ENCODE measurements around the gene TTC39C.
A peak's percentile ranks its signal among the peaks of the same experiment; 100 is the strongest.
"Not testable (repeated sequence)": the region's sequence is repeated elsewhere in the genome, so short reads cannot be mapped to it uniquely, and the experiment has no call there.

TTC39C gene

DNA sequence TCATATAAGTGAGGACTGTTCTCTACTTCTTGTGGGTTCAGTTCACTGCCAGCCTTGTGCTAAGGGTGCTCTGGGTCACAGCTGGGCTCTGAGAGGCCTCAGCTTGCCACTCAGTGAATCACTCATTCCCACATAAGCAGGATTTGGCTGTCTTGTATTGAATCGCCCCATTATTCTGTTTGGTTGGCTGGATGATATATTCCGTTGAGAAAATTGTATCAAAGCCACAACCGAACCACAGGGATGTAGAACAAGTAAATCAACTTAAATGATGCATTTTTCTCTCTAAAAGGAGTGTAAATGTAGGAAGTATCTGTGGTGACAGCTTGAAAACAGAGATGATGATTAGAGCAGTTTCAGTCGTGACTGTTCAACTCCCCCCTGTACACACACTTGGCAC is 39.6 kb downstream of the TTC39C start:
- DNase-seq (ENCODE audit: low read depth), result no peak

DNA sequence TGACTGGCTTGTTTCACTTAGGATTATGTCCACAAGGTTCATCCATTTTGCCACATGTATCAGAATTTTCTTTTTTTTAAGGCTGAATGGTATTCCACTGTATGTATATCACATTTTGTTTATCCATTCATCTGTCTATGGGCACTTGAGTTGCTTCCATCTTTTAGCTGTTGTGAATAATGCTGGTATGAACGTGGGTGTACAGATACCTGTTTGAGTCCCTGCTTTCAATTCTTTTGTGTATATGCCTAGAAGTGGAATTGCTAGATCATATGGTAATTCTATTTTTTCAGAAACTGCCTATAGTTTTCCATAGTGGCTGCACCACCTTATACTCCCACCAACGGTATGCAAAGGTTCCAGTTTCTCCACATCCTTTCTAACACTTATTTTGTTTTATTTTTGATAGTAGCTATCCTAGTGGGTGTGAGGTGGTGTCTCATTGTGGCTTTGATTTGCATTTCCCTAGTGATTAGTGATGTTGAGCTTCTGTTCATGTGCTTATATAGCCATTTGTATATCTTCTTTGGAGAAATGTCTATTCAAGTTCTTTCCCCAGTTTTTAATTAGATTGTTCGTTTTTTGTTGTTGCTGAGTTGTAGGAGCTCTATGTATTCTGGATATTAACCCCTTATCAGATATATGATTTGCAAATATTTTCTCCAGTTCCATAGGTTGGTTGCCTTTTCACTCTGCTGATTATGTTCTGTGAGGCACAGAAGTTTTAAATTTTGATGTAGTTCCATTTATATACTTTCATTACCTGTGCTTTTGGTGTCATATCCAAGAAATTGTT is 40.7 kb downstream of the TTC39C start:
- no peak for DNase-seq (ENCODE audit: low read depth)

DNA sequence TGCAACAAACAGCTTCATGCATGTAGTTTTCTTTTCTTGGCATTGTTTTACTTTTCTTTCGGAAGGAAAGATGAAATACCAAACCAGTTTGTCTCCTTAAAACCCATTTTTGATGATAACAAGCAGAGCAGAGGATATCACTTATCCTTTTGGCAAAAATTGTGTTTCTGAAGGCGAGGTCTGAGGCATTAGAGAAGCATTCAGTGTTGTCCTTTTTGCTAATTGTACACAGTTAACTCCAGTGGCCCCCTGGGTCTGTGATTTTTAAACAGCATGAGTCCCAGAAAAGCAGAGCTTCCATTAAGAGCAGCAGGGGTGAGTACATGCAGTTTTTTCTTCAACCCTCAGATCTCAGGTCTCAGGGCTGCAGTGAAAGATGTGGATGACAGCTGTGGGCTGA is 41.3 kb downstream of the TTC39C start:
- DNase-seq (ENCODE audit: low read depth), result no peak

DNA sequence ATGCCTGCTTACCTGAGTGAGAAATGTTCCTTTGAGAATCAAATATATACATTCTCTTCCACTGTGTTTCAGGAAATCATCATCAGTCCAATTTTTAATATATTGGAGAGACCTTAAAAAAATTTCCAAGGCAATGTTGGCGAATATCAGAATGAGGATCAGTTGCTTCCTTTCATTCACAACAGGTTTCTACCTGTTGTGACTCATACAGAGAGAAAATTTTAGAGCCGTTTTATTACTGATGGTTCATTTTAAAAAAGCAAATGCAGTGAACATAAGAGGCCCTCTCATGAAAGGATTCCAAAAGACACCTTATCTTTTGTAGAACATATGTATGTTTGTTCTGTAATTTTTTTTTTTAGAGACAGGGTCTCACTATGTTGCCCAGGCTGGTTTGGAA is 42.0 kb downstream of the TTC39C start:
- no peak for DNase-seq (ENCODE audit: low read depth)

DNA sequence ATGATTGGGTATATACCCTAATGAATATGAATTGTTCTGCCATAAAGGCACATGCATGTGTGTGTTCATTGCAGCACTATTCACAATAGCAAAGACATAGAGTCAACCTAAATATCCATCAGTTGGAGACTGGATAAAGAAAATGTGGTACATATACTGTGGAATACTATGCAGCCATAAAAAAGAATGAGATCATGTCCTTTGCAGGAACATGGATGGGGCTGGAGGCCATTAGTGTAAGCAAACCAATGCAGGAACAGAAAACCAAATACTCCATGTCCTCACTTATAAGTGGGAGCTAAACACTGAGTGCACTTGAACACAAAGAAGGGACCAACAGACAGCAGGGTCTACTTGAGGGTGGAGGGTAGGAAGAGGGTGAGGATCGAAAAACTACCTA is 43.2 kb downstream of the TTC39C start:
- no peak for DNase-seq (ENCODE audit: low read depth)

DNA sequence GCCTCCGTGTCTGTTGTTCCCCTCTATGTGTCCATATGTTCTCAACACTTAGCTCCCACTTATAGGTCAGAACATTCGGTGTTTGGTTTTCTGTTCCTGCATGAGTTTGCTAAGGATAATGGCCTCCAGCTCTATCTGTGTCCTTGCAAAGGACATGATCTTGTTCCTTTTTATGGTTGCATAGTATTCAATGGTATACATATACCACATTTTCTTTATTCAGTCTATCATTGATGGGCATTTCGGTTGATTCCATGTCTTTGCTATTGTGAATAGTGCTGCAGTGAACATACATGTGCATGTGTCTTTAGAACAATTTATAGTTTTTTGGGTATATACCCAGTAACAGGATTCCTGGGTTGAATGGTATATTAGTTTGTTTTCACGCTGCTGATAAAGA is 44.8 kb downstream of the TTC39C start:
- DNase-seq (ENCODE audit: low read depth), result not testable (repeated sequence)

DNA sequence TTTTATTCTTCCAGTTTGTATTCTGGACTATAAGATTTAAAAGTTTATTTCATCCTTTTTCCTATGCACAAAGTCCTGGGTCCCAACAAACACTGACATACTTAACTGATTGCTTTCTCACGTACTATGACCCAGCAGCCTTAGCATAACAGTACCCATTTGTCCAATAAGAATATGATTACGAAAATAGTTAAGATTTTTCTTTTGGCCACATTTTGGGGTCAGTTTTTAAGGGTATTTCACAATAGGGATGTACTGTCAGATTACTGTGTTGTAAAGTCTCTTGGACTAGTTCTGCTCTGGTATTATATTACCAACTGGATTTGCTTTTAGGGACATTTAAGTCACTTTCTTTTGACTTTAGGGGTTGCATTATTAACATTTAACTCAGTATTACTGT is 46.1 kb downstream of the TTC39C start:
- no peak for DNase-seq (ENCODE audit: low read depth)

DNA sequence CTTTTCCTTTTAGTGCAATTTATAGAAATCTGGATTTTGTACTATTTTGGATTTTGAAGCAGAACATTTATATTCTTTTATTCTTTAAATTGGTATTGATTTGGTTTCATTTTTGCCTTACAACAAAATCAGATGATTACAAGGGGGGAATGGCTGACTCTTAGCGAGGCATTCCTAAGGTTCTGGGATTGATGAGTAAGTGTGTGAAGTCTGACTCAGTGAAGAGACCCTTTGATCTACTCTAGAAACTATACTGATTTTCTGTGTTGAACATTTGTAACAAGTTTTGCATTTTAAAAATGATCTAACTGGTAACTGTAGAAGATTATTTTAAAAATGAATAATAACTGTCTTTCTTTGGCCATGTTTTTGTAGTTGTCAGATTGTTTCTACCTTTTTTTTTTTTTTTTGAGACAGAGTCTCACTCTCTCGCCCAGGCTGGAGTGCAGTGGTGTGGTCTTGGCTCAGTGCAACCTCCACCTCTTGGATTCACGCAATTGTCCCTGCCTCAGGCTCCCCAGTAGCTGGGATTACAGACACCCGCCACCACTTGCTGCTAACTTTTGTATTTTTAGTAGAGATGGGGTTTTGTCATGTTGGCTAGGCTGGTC is 48.7 kb downstream of the TTC39C start:
- DNase-seq (ENCODE audit: low read depth), result no peak

DNA sequence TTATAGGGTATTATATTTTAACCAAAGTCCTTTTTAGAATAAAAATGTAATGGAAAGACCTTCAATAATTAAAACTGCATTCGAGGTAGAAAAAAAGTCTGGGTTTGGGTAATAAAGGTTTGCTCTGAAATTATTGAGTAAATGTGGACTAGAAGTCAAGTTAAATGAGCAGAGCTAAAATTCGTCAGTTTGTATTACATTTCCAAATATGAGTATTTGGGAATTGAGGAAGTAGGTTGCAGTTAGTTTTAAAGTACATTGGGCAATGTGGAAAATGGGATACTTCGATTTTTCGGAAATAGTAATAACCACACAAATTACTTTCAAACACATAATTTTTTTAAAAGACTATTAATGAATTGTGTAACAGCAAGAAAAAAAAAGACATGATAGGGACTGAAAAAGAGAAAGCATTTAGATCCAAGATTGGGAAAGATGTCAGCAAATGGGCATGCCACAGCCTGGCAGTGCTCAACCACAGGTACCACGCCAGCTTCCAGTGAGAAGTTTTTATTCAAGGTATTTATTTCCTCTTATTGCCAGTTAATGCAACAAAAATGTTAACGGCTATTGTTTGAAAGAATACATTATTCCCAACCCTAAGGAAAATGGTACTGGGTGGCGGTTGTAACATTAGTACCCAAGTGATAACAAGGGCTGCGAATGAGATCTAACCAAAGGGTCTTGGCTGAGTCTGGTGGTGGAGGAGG is 50.0 kb downstream of the TTC39C start:
- DNase-seq (ENCODE audit: low read depth), result no peak

DNA sequence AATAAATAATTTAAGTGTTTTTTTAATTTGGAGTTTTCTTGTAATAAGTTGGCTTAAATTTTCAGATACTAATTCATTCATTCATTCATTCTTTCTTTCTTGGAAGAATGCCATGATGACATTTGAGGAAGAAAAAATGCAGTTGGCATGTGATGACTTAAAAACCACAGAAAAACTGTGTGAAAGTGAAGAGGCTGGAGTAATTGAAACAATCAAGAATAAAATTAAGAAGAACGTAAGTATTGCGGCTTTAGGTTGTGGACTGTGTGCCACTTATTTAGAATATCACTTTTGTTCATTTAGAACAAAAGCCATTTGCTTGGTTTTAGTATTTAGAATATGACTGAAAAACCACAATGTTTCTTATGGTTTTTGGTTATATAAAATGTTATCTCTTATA is 51.4 kb downstream of the TTC39C start:
- DNase-seq (ENCODE audit: low read depth), result no peak

DNA sequence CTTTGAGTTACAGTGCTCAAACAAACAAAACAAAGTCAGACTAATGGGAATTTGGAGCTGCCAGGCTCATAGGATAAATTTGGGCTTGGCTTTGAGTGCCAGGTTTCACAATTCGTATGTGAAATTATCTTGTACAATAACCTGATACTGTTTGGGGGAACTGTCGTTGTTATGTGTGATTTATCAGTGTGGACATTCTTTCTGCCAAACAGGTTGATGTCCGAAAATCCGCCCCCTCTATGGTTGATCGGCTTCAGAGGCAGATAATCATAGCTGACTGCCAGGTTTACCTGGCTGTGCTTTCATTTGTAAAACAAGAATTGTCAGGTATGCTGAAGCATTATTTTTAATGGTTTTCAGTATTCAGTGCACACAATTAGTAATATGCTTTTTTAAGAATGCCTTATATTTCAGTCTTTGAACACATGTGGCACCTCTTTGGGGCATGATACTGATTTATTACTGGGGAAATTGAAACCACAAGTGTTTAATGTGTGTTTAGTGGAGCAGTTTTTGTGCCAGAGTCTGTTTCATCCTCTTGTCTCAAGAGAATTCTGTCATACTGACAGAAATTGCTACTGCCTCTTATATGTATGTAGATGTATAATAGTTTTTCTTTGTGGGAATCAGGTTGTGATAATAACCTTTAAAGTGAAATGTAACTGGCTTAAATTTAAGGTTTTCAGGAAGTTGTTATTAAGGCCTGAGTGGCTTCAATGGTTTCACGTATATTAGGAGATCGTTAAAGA is 54.6 kb downstream of the TTC39C start:
- no peak for DNase-seq (ENCODE audit: low read depth)

DNA sequence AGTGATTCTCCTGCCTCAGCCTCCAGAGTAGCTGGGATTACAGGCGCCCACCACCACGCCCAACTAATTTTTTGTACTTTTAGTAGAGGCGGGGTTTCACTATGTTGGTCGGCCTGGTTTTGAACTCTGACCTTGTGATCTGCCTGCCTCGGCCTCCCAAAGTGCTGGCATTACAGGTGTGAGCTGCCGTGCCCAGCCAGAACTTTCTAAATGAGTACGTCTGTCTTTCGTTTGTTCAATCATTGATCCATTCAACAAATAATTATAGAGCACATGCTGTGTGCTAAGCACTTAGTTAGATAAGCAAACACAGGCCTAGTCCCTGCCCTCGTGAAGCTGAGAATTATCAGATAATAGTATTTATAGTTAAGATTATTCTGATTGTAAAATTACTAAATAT is 56.5 kb downstream of the TTC39C start:
- no peak for DNase-seq (ENCODE audit: low read depth)

DNA sequence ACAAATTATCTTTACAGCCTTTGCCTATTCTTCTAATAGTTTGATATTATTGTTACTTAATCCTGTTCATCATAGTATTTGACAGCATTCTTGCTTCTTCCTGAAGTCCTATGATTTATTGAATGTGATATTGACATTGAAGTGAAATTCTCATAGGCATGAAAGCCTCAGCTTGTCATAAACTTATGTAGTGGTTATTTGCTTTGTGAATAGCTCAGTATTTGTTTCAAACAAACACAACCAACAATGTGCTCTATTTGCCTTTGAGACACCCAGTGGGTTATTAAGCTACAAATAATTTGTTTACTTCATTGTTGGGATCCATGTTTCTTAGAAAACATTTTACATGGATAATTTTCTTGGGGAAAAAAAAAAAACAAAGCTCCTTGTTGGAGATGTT is 57.2 kb downstream of the TTC39C start:
- DNase-seq (ENCODE audit: low read depth), result no peak

DNA sequence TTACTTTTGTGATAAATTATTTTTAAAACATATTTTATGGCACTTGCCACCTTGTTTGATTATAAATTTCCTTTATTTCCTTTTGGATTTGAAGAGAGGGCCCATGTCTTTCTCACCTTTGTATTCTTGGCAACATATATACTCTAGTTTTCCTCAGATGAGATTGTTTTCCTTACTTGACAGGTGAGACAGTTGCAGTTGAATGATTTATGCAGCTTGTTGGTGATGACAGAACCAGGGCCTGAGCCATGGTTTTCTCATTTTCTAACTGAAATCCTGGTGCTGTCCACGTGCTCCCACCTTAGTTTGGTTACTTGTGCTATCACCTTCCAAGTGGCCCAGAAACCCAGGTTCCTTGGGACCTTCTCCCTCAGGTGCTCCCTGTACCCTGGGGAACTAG is 58.2 kb downstream of the TTC39C start:
- no peak for DNase-seq (ENCODE audit: low read depth)

DNA sequence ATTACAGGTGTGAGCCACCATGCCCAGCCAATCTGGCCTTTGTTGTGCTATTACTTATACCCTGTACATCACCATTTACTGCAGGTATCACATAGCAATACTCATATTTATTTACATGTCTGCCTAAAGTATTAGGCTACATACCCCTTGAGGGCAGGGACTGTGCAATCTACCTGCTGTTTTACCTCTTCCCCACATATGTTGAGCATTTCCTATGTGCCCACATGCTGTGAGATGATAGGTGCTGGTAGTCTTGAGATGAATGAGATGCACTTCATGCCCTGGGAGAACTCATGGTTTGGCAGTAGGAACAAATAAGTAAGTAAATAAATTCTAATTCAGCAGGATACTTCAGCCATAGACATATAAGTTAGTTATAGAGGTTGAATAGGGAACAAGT is 59.2 kb downstream of the TTC39C start:
- no peak for DNase-seq (ENCODE audit: low read depth)

DNA sequence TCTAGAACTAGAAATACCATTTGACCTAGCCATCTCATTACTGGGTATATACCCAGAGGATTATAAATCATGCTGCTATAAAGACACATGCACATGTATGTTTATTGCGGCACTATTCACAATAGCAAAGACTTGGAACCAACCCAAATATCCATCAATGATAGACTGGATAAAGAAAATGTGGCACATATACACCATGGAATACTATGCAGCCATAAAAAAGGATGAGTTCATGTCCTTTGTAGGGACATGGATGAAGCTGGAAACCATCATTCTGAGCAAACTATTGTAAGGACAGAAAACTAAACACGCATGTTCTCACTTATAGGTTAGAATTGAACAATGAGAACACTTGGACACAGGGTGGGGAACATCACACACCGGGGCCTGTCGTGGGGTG is 60.2 kb downstream of the TTC39C start:
- DNase-seq (ENCODE audit: low read depth), result not testable (repeated sequence)

DNA sequence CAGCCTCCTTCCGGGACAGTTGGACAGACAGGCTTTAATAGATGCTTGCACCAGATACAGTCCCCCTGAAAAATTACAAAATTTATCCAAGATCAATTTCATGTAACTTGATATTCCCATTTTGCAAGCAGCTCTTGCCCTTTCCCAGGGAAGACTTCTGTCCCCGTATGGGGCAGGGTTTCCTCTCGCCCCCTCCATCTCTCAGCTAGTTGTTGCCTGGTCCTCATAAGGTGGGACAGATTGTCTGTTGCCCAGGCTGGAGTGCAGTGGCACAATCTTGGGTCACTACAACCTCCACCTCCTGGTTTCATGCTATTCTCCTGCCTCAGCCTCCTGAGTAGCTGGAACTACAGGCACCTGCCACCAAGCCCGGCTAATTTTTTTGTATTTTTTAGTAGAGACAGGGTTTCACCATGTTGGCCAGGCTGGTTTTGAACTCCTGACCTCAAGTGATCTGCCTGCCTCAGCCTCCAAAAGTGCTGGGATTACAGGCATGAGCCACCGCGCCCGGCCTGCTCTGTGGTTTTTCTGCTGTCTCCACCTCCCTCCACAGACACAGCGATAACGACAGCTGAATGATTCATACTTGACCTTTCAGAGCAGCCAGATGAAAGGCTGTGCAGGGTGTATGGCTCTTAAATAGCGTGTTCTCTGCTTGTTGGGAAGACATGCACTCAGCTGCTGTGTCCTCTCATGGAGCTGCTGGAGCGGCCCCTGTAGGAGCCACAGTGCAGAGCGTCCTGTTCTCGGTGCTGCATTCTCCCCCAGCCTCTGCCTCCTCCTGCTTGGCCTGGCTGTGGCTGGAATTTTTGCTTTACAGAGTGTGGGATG is 61.4 kb downstream of the TTC39C start:
- DNase-seq (ENCODE audit: low read depth), result peak; percentile 60

DNA sequence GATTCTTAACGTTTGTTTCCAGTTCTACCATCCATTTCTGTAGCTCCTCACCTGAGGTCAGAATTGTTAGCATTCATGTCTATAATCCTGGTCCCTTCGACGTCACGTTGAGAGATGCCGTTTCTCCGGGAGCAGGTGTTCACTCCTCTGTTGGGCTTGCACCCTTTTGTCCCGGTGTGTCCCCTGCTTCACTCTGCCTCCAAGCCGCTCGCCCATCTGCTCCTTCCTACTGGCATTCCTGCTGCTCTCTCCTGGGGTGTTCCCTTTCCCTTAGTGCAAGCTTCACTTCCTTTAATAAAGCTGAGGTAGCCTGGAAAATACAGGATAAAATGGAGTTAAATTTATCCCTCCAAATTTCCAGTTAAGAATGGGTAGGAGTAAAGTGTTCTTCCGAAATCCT is 62.4 kb downstream of the TTC39C start:
- no peak for DNase-seq (ENCODE audit: low read depth)

DNA sequence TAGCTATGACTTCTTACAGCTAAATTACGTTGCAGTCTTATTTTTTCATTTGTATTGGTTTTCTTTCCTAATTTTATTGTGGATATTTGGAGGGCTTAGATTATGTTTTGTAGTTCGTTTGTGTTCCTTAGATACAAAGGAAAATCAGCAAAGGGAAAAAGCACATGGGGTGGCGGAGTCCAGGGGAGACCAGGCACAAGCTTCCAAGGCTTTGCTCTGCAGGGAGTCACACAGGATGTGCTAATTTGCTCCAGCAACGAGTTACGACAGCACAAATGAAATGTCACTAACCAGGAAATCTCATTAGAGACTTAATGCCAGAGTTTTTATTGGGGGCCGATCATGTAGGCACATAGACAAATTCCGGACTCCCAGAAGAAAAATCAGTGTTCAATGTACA is 63.8 kb downstream of the TTC39C start:
- no peak for DNase-seq (ENCODE audit: low read depth)

DNA sequence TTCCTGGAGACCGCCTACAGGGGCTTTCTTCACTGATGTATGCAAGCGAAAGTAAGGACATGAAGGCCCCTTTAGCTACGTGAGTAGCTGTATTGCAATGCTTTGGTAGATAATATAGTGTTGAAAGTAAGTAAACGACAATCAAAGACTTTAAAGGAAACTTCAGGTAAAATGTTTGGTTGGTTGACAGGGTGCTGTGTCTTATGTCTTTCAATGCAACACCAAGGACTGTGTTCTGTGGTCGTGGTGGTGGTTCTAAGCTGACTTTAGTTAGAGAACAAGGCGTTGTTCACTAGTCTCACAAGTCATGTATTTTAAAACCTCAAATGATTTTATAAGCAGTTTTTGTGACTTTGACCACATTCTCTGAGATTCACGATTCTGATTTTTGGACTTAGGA is 66.3 kb downstream of the TTC39C start:
- DNase-seq (ENCODE audit: low read depth), result no peak

DNA sequence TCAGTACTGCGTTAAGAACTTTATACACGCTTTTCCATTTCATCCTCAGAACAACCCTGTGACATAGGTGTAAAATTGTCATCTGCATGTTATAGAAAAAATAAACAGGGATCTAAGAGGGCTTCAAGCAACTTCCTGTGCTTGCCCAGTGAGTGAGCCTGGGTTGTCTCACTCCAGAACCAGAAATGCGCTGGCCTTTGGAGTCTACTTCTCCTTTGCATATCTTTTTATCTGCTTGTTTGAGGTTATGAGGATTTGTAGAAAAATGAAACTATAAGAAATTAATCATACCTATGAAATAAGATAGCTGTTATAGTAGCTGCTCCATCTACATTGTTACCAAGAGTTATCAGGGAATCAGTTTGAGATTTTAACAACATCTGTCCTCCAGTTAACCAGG is 69.0 kb downstream of the TTC39C start:
- DNase-seq (ENCODE audit: low read depth), result no peak

DNA sequence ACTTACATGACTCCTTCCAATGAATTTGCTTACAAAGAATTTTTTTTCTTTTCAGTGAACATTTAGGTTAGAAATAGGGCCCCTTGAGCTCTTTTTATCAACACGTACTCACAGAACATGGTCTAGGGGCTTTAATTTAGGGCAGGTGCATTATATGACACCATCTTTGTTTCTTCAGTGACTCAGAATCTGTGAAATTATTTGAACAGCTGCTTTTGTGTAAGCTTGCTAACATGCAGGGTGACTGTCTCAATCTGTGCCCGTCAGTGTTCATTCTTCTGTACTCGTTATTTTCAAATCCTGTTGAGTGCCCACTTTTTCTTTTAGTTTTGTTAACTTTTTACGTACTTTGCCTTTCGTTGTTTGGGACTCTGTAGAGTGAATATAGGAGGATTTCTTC is 71.5 kb downstream of the TTC39C start:
- DNase-seq (ENCODE audit: low read depth), result no peak

Measured in stimulated activated CD8-positive, alpha-beta memory T cell treated with anti-CD3 and anti-CD28 coated beads, Interleukin-4, amount 100 ng/mL, for 24 hours (primary cell).